ENCODE measurements around the gene PKN2. TPM values are rescaled to one million over a fixed set of nuclear protein-coding genes. Genes with fewer than 3 reads are reported as not detected.

PKN2 gene
- total and polyA plus RNA-seq, 2 donors (not counting 1 experiment from before 2014, with no cell fraction given): 28.7 to 29.9 TPM

- Histone ChIP-seq H4K20me1 (ENCODE audit: control insufficient read depth, extremely low read depth, insufficient read depth, low read length) (no peaks in the 10 kb centered on the region), H3K4me1 (ENCODE audit: control insufficient read depth, extremely low read depth, insufficient read depth, low read length) (no peaks in the 10 kb centered on the region), H3K36me3 (ENCODE audit: control insufficient read depth, insufficient read depth, low read length) (peaks cover 4% of the 10 kb centered on the region), H3K27ac (ENCODE audit: insufficient read depth, low read length) (no peak overlapping the region), H3K9ac (ENCODE audit: insufficient read depth, low read length) (no peak overlapping the region), H3K4me3 (replicated peaks in 1 of 4; ENCODE audit: control extremely low read depth in 1 of 4, insufficient read depth in 1 of 4, low read depth in 3 of 4, low read length in 4 of 4) (no peak overlapping the region), H3K79me2 (ENCODE audit: control insufficient read depth, insufficient read depth, low read length) (no peaks in the 10 kb centered on the region), H3K4me2 (ENCODE audit: extremely low read depth, insufficient read depth, low read length) (no peak overlapping the region), H2AFZ (ENCODE audit: low read length) (no peak overlapping the region), H3K27me3 (ENCODE audit: control insufficient read depth, insufficient read depth, low read length) (no peaks in the 10 kb centered on the region), H3K9me3 (ENCODE audit: control insufficient read depth, insufficient read depth, low read depth, low read length) (no peaks in the 10 kb centered on the region)
- no peak for DNase-seq (ENCODE audit: low read depth in 2 of 2)
- TF ChIP-seq EZH2 (IDR thresholded peaks at IDR 0.05; ENCODE audit: low read length, missing control alignments): no peak
- TF ChIP-seq CTCF (conservative IDR thresholded peaks at IDR 0.05 in 1 of 2, IDR thresholded peaks at IDR 0.05 in 1 of 2; ENCODE audit: low read depth in 1 of 2, low read length in 2 of 2): no peak
These were observed 141.6 kb downstream of the PKN2 start for GRCh38 chr1:88825721-88826120.

- no peaks in the 10 kb centered on the region for H3K4me1 ChIP-seq (ENCODE audit: control insufficient read depth, extremely low read depth, insufficient read depth, low read length)
- H3K4me2 ChIP-seq (ENCODE audit: extremely low read depth, insufficient read depth, low read length): no peak overlapping the region
- H3K9me3 ChIP-seq (ENCODE audit: control insufficient read depth, insufficient read depth, low read depth, low read length): no peaks in the 10 kb centered on the region
- H3K36me3 ChIP-seq (ENCODE audit: control insufficient read depth, insufficient read depth, low read length): peaks cover 4% of the 10 kb centered on the region
- no peaks in the 10 kb centered on the region for H3K27me3 ChIP-seq (ENCODE audit: control insufficient read depth, insufficient read depth, low read length)
- TF ChIP-seq CTCF (conservative IDR thresholded peaks at IDR 0.05 in 1 of 2, IDR thresholded peaks at IDR 0.05 in 1 of 2; ENCODE audit: low read depth in 1 of 2, low read length in 2 of 2) (no peak), EZH2 (IDR thresholded peaks at IDR 0.05; ENCODE audit: low read length, missing control alignments) (no peak)
- no peak overlapping the region for H2AFZ ChIP-seq (ENCODE audit: low read length)
- no peaks in the 10 kb centered on the region for H3K79me2 ChIP-seq (ENCODE audit: control insufficient read depth, insufficient read depth, low read length)
- DNase-seq (ENCODE audit: low read depth in 2 of 2): no peak
- H3K27ac ChIP-seq (ENCODE audit: insufficient read depth, low read length): no peak overlapping the region
- no peaks in the 10 kb centered on the region for H4K20me1 ChIP-seq (ENCODE audit: control insufficient read depth, extremely low read depth, insufficient read depth, low read length)
- no peak overlapping the region for H3K9ac ChIP-seq (ENCODE audit: insufficient read depth, low read length)
- H3K4me3 ChIP-seq (replicated peaks in 1 of 4; ENCODE audit: control extremely low read depth in 1 of 4, insufficient read depth in 1 of 4, low read depth in 3 of 4, low read length in 4 of 4): no peak overlapping the region
These were observed 163.6 kb downstream of the PKN2 start for GRCh38 chr1:88847643-88848042.

- H3K9me3 ChIP-seq (ENCODE audit: control insufficient read depth, insufficient read depth, low read depth, low read length): no peaks in the 10 kb centered on the region
These were observed 167.4 kb downstream of the PKN2 start for GRCh38 chr1:88851303-88852063.

More at GRCh38 chr1:88851303-88852063, 167.4 kb downstream of the PKN2 start:
- Histone ChIP-seq H3K27ac (ENCODE audit: insufficient read depth, low read length) (no peak overlapping the region), H4K20me1 (ENCODE audit: control insufficient read depth, extremely low read depth, insufficient read depth, low read length) (no peaks in the 10 kb centered on the region), H3K9ac (ENCODE audit: insufficient read depth, low read length) (no peak overlapping the region), H3K27me3 (ENCODE audit: control insufficient read depth, insufficient read depth, low read length) (no peaks in the 10 kb centered on the region), H3K36me3 (ENCODE audit: control insufficient read depth, insufficient read depth, low read length) (peaks cover 6% of the 10 kb centered on the region), H3K4me1 (ENCODE audit: control insufficient read depth, extremely low read depth, insufficient read depth, low read length) (no peaks in the 10 kb centered on the region), H3K4me3 (replicated peaks in 1 of 4; ENCODE audit: control extremely low read depth in 1 of 4, insufficient read depth in 1 of 4, low read depth in 3 of 4, low read length in 4 of 4) (no peak overlapping the region), H2AFZ (ENCODE audit: low read length) (no peak overlapping the region), H3K4me2 (ENCODE audit: extremely low read depth, insufficient read depth, low read length) (no peak overlapping the region), H3K79me2 (ENCODE audit: control insufficient read depth, insufficient read depth, low read length) (no peaks in the 10 kb centered on the region)
- DNase-seq (ENCODE audit: low read depth in 2 of 2): no peak
- TF ChIP-seq EZH2 (IDR thresholded peaks at IDR 0.05; ENCODE audit: low read length, missing control alignments): no peak

Data from fibroblast of lung (primary cell).